Panc1 (cell line): ENCODE measurements around the gene SP100. TPM values are rescaled to one million over a fixed set of nuclear protein-coding genes. Genes with fewer than 3 reads are reported as not detected.

Experiments
- ATAC-seq: fragments of 200-7000 bp; cut with Tn5 transposase; 2 replicates; pipeline ENCODE4 v1.9.1; 2020; ENCODE audit warnings: mild to moderate bottlenecking, moderate library complexity
- BruUV-seq: library from RNA; stranded (reverse); fragments of 400-500 nt; replicated peaks from 2 replicates; lab custom pipeline; 2021; lab: Mats Ljungman, UMichigan
- CTCF ChIA-PET: fragments of 300-600 bp; sonication (Branson Sonifier 250); formaldehyde crosslinking; loops from one replicate; lab custom pipeline; 2022; ENCODE audit warnings: antibody characterized with exemption; lab: Charles Lee
- POLR2A ChIA-PET: fragments of 300-600 bp; sonication (Branson Sonifier 250); formaldehyde crosslinking; loops from one replicate; lab custom pipeline; 2022; ENCODE audit warnings: antibody characterized with exemption; lab: Charles Lee
- DNase-seq: peaks from one replicate; pipeline ENCODE4 v3.0.0-alpha.2; 2010; ENCODE audit warnings: low read depth, low spot score
- H3K27ac ChIP-seq: 2 replicates; pipeline ENCODE4 v1.5.1; 2011; ENCODE audit warnings: mild to moderate bottlenecking, low read length, inconsistent platforms
- H3K27me3 ChIP-seq: fragments of 200-500 bp; sonication (Bioruptor generic); 2 replicates; pipeline ENCODE4 v1.6.0; 2014; ENCODE audit warnings: low read length, inconsistent platforms; ENCODE audit not compliant: control insufficient read depth, insufficient read depth
- H3K36me3 ChIP-seq: fragments of 200-500 bp; sonication (Bioruptor generic); 2 replicates; pipeline ENCODE4 v1.5.1; 2014; ENCODE audit warnings: inconsistent platforms, mild to moderate bottlenecking, low read length, moderate library complexity; ENCODE audit not compliant: control insufficient read depth, insufficient read depth
- H3K4me1 ChIP-seq: 2 replicates; pipeline ENCODE4 v1.5.1; 2011; ENCODE audit warnings: inconsistent platforms, mild to moderate bottlenecking, low read length, moderate library complexity; ENCODE audit not compliant: control insufficient read depth, insufficient read depth
- H3K4me3 ChIP-seq, 2 experiments: 2 replicates each; pipeline ENCODE4 v1.5.1; 2011 to 2012; ENCODE audit warnings: low read depth in 2 of 2, low read length in 2 of 2, mild to moderate bottlenecking in 2 of 2, inconsistent platforms in 1 of 2, moderate library complexity in 1 of 2
- H3K9me3 ChIP-seq: fragments of 200-500 bp; sonication (Bioruptor generic); 2 replicates; pipeline ENCODE4 v1.5.1; 2014; ENCODE audit warnings: low read depth, mild to moderate bottlenecking, inconsistent platforms, low read length, moderate library complexity; ENCODE audit not compliant: control insufficient read depth, insufficient read depth
- CTCF ChIP-seq: fragments of 450-650 bp; IDR thresholded peaks from 2 replicates; pipeline ENCODE4 v1.5.1; 2017; ENCODE audit warnings: mild to moderate bottlenecking
- POLR2AphosphoS5 ChIP-seq: IDR thresholded peaks from 2 replicates; pipeline ENCODE4 v1.6.1; 2012; ENCODE audit warnings: mild to moderate bottlenecking, low read depth, low read length, moderate library complexity
- REST ChIP-seq, 2 experiments: IDR thresholded peaks; 2 replicates each; pipeline ENCODE4 v1.6.1; 2011 to 2012; ENCODE audit warnings: low read depth in 2 of 2, control low read depth in 1 of 2, low read length in 1 of 2, mild to moderate bottlenecking in 1 of 2, moderate library complexity in 1 of 2; ENCODE audit not compliant: insufficient read depth in 1 of 2
- SIN3A ChIP-seq: IDR thresholded peaks from 2 replicates; pipeline ENCODE4 v1.6.1; 2012; ENCODE audit warnings: low read depth, mild to moderate bottlenecking, low read length, moderate library complexity, borderline replicate concordance; ENCODE audit not compliant: insufficient read depth
- TCF7L2 ChIP-seq: IDR thresholded peaks from 2 replicates; pipeline ENCODE4 v1.6.1; 2011; ENCODE audit warnings: mild to moderate bottlenecking, low read depth, low read length, inconsistent platforms
- in situ Hi-C: cut with HindIII; loops from 2 replicates; pipeline ENCODE4 v1.10.0; 2016; ENCODE audit warnings: low sequenced_read_pairs, low pct_unique_long_range_greater_than_20kb
- intact Hi-C: fragments of 100-400 bp; cut with micrococcal nuclease; formaldehyde crosslinking; loops from one replicate; pipeline ENCODE4 v1.10.0; 2022; ENCODE audit not compliant: unreplicated experiment
- total RNA-seq: library from RNA; stranded (reverse); gene quantifications from one replicate; pipeline ENCODE4 v1.2.1, GENCODE V29; 2021; ENCODE audit not compliant: unreplicated experiment

SP100 gene
- total RNA-seq, 1 experiment from 2014 or later = 27.2 TPM

GRCh38 chr2:230447036-230447435 lies 31.0 kb downstream of the SP100 start:
- Histone ChIP-seq H3K9me3 (no peaks in the 10 kb centered on the region), H3K36me3 (no peaks in the 10 kb centered on the region), H3K4me3 (no peak overlapping the region), H3K27ac (no peak overlapping the region), H3K4me1 (no peaks in the 10 kb centered on the region), H3K27me3 (no peaks in the 10 kb centered on the region)
- ChIA-PET POLR2A (no interaction called here), CTCF (no interaction called here)
- DNase-seq (no peak), ATAC-seq (no peak)
- TF ChIP-seq POLR2AphosphoS5 = no peak
- TF ChIP-seq TCF7L2 = no peak
- intact Hi-C loops (no loop called here), in situ Hi-C loops (no loop called here)
- no TSS peak for BruUV-seq

- H3K4me1 ChIP-seq = no peaks in the 10 kb centered on the region
- no peaks in the 10 kb centered on the region for H3K27me3 ChIP-seq
- no peaks in the 10 kb centered on the region for H3K9me3 ChIP-seq
- no peak overlapping the region for H3K27ac ChIP-seq
- no peaks in the 10 kb centered on the region for H3K36me3 ChIP-seq
- ChIA-PET POLR2A (no interaction called here), CTCF (no interaction called here)
- ATAC-seq (no peak), DNase-seq (no peak)
- TF ChIP-seq TCF7L2 (no peak), POLR2AphosphoS5 (no peak), REST (IDR thresholded peaks at IDR 0.05; ENCODE audit: insufficient read depth in 1 of 2, low read depth in 2 of 2, low read length in 1 of 2) (no peak), SIN3A (no peak), CTCF (no peak)
- H3K4me3 ChIP-seq = no peak overlapping the region
- BruUV-seq = no TSS peak
- intact Hi-C loops = no loop called here
- in situ Hi-C loops = no loop called here
Observed at GRCh38 chr2:230447455-230448451, 31.8 kb downstream of the SP100 start.
